HG03457 (cell line): Measurements from ENCODE around the gene ELMO3.

ENCODE experiments used
- ATAC-seq: cut with Tn5 transposase; IDR thresholded peaks from one replicate; pipeline ENCODE4 v1.9.1; 2021; ENCODE audit warnings: moderate number of reproducible peaks; ENCODE audit not compliant: unreplicated experiment

The ELMO3 gene

GRCh38 chr16:67215706-67216105 is 16.8 kb downstream of the ELMO3 start:
- no peak for ATAC-seq

DNA sequence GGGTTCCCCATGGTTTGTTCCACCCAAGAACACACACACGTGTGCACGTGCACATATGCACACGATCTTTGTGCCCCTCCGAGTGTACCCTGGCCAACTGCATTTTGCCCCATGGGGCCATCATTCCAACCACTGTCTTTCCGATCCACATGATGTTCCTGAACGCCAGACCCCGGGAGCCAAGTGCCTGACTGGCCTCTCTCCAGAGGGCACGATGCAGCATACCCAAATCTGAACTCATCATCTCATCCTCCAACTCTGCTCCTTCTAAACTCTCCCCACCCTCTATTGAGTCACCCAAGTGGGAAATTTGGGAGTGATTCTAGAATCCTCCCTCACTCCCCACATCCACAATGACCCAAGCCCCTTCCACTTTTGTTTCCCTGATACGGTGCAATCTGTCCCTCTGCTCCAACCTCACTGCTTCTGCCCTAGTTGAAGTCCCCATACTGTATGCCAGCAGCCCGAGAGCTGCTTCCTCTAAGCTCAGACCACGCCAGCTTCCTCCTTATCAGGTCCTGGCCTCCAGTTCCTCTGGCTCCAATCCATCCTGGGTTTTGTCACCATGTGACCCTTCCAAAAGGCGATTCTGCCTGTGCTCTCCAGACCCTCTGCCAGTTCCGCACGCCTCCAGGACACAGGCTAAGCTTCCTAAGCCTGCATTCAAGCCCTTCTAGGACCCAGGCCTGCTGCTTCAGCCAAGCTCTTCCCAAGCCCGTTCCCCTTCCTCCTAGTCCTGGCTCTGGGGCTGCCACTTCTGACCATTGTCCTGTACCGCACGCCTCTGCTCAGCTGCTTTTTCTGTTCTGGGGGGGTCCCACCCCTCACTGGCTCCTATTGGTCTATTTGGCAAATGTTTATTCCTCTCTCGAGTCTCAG is 17.9 kb downstream of the ELMO3 start:
- ATAC-seq = no peak

DNA sequence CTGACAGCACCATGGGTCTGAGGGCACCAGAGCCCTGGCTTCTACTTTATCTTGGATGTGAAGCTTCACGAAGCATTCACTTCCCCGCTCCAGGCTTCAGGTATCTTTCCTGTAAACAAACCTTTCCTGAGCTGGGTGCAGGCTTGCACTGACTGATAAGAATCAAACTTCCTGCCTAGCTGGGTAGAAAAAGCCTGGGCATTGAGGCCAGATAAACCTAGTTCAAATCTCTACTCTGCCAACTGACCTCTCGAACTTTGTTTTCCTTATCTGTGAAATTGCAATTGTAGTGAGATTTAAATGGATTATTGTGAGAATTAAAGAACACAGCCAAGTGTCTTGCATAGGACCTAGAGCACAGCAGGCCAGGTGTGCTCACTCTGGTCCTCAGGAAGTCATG is 25.1 kb downstream of the ELMO3 start:
- ATAC-seq = no peak

GRCh38 chr16:67226295-67226803 is 27.4 kb downstream of the ELMO3 start:
- ATAC-seq = no peak

GRCh38 chr16:67226804-67227566 is 28.1 kb downstream of the ELMO3 start, which contains the start of gene TMEM208:
Gene TMEM208, plus strand, starts transcription at chr16:67227130. Its CDS starts 89 bp downstream, at chr16:67227219.
- ATAC-seq = peak; percentile 81

GRCh38 chr16:67227567-67227921 is 28.6 kb downstream of the ELMO3 start:
- ATAC-seq = no peak

- ATAC-seq = no peak
Observed at GRCh38 chr16:67228034-67228785, 29.3 kb downstream of the ELMO3 start.

DNA sequence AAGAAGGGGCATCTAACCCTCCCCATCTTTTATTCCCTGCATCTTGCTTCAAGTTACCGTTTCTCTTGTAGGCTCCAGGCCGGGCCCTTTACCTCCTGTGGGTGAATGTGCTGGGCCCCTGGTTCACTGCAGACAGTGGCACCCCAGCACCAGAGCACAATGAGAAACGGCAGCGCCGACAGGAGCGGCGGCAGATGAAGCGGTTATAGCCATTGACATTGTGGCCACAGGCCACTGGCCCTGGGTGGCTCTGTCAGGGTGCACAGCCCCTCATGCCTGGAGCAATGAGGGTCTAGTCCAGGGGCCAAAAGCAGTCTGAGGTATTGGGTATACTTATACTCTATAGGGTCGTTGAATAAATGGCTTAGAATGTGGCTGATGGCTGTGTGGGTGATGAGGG is 30.0 kb downstream of the ELMO3 start:
- no peak for ATAC-seq

- no peak for ATAC-seq
Observed at GRCh38 chr16:67229906-67230808, 31.2 kb downstream of the ELMO3 start.

GRCh38 chr16:67230809-67231660 is 32.1 kb downstream of the ELMO3 start:
- ATAC-seq = no peak

DNA sequence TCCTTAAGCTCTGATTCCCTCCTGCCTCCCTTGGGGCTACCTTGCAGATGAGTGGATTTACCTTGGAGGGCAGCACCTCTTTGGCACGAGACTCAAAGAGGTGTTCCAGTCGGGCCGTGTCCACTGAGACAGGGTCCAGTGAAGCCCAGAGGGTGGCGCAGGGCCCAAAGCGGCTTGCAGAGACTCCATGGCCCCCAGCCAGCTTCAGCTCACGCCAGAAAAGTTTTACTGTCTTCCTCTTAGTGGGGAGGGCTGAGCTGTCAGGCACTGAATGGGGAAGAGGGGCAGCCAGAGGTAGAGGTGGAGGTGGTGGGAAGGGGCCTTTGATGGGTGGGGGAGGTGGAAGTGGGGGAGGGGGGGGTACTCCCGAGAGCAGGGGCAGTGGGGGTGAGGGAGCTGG is 34.7 kb downstream of the ELMO3 start:
- no peak for ATAC-seq

DNA sequence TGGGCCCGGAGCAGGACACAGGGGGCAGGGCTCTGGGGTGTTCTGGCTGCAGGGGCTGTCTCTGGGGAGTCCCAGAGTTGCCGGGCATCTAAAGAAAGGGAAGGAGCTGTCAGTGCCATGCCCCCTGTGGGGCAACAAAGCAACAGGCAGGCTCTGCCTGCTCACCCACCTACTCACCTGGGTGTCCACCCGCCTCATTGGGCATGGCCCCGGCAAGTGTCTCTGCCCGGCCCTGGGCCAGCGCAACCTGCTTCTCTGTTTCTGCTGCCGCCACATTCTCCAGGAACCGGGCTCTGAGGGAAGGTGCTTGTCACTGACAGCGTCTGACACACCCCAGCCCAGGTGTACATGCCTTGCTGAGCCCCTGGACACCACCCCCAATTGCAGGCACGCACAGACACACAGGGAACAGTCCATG is 35.3 kb downstream of the ELMO3 start:
- ATAC-seq = no peak

- no peak for ATAC-seq
Observed at GRCh38 chr16:67235816-67236562, 37.1 kb downstream of the ELMO3 start.

DNA sequence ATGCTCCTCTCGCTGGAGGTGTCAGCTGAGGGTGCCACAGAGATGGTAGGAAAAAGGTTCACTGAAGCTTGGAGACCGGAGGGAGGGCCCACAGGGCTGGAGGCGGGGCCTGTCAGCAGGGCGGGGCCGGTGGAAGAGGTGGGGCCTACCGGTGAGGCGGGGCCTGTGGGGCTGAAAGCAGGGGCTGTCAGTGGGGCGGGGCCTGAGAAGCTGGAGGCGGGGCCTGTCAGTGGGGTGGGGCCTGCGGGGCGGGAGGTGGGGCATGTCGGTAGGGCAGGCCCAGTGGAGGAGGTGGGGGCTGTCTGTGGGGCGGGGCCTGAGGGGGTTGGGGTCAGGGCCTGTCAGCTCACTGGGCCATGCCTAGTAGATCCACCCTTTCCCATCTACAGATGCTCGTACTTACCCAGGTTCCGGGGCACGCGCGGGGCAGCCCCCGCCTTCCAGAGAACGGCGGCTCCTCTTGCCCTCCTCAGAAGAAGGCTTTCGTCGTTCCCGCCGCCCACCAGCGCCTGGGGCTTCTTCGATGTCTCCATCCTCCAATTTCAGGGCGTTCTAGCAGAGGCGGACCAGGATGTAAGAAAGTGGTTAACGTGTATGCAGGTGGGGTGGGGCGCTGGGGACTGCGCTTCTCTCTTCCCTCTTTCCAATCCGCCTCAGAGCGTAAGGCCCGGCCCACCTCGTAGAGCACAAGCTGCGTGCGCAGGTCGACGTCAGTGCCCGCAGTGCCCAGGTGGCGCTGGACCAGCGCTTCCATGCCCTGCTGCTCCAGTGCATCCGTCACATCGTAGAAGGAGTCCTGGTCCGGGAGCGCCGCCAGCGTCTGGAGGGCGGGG is 37.8 kb downstream of the ELMO3 start:
- ATAC-seq = no peak

GRCh38 chr16:67237396-67238277 is 38.7 kb downstream of the ELMO3 start:
- no peak for ATAC-seq

- ATAC-seq = no peak
Observed at GRCh38 chr16:67238278-67238575, 39.3 kb downstream of the ELMO3 start.
